GM19395 (cell line): ENCODE measurements around the gene UBASH3B.
A peak's percentile ranks its signal among the peaks of the same experiment; 100 is the strongest.
"Not testable (repeated sequence)": the region's sequence is repeated elsewhere in the genome, so short reads cannot be mapped to it uniquely, and the experiment has no call there.

Experiments
- ATAC-seq: cut with Tn5 transposase; IDR thresholded peaks from one replicate; pipeline ENCODE4 v1.9.1; 2021; ENCODE audit warnings: mild to moderate bottlenecking, moderate library complexity; ENCODE audit not compliant: unreplicated experiment

Gene UBASH3B

GRCh38 chr11:122807731-122808477, 152.4 kb downstream of the UBASH3B start:
- no peak for ATAC-seq

GRCh38 chr11:122808478-122808869, 153.0 kb downstream of the UBASH3B start:
- ATAC-seq: peak; percentile 90

GRCh38 chr11:122809866-122810265, 154.3 kb downstream of the UBASH3B start:
- no peak for ATAC-seq

- no peak for ATAC-seq
Measured at GRCh38 chr11:122811721-122812120, 156.2 kb downstream of the UBASH3B start.

- no peak for ATAC-seq
Measured at GRCh38 chr11:122812638-122813037, 157.1 kb downstream of the UBASH3B start.

GRCh38 chr11:122813176-122813893, 157.8 kb downstream of the UBASH3B start:
- no peak for ATAC-seq

GRCh38 chr11:122813894-122814270, 158.4 kb downstream of the UBASH3B start:
- ATAC-seq: no peak

GRCh38 chr11:122814401-122814800, 158.9 kb downstream of the UBASH3B start:
- ATAC-seq: no peak

- ATAC-seq: no peak
Measured at GRCh38 chr11:122815900-122816299, 160.4 kb downstream of the UBASH3B start.

- ATAC-seq: no peak
Measured at GRCh38 chr11:122816761-122817520, 161.4 kb downstream of the UBASH3B start.

GRCh38 chr11:122820158-122820557, 164.6 kb downstream of the UBASH3B start:
- ATAC-seq: no peak

GRCh38 chr11:122821169-122821568, 165.6 kb downstream of the UBASH3B start:
- ATAC-seq: no peak

GRCh38 chr11:122822241-122822640, 166.7 kb downstream of the UBASH3B start:
- no peak for ATAC-seq

- no peak for ATAC-seq
Measured at GRCh38 chr11:122823564-122823963, 168.0 kb downstream of the UBASH3B start.

- ATAC-seq: not testable (repeated sequence)
Measured at GRCh38 chr11:122829371-122829770, 173.8 kb downstream of the UBASH3B start.

- not testable (repeated sequence) for ATAC-seq
Measured at GRCh38 chr11:122832297-122832696, 176.8 kb downstream of the UBASH3B start.

- ATAC-seq: no peak
Measured at GRCh38 chr11:122832721-122833470, 177.4 kb downstream of the UBASH3B start.

GRCh38 chr11:122833846-122834464, 178.4 kb downstream of the UBASH3B start:
- ATAC-seq: no peak

GRCh38 chr11:122836916-122837315, 181.4 kb downstream of the UBASH3B start:
- ATAC-seq: no peak

- ATAC-seq: no peak
Measured at GRCh38 chr11:122837528-122838346, 182.2 kb downstream of the UBASH3B start.
